GM23338 (cell line): ENCODE data around the gene TOR1AIP2. TPM values are rescaled to one million over a fixed set of nuclear protein-coding genes. Genes with fewer than 3 reads are reported as not detected.

ENCODE experiments used
- ATAC-seq: fragments of 200-7000 bp; cut with Tn5 transposase; 3 replicates; pipeline ENCODE4 v1.9.1; 2020
- DNase-seq: peaks from one replicate; pipeline ENCODE4 v3.0.0-alpha.2; 2015; ENCODE audit warnings: low spot score
- H2AFZ ChIP-seq: fragments of 200-600 bp; sonication (generic); 2 replicates; pipeline ENCODE4 v1.8.0; 2016; ENCODE audit warnings: antibody characterized with exemption, mild to moderate bottlenecking, moderate library complexity
- H3F3A ChIP-seq: fragments of 200-600 bp; sonication (generic); replicated peaks from 2 replicates; pipeline ENCODE4 v1.8.0; 2017; ENCODE audit warnings: antibody characterized with exemption, mixed run types, low read depth
- H3K27ac ChIP-seq: fragments of 200-600 bp; sonication (generic); 2 replicates; pipeline ENCODE4 v1.6.1; 2016; ENCODE audit warnings: low read depth
- H3K27me3 ChIP-seq: fragments of 200-600 bp; sonication (generic); 2 replicates; pipeline ENCODE4 v1.8.0; 2016; ENCODE audit warnings: mild to moderate bottlenecking, mixed run types, moderate library complexity; ENCODE audit not compliant: insufficient read depth
- H3K36me3 ChIP-seq: fragments of 200-600 bp; sonication (generic); 2 replicates; pipeline ENCODE4 v1.8.0; 2016; ENCODE audit warnings: mild to moderate bottlenecking; ENCODE audit not compliant: insufficient read depth
- H3K4me1 ChIP-seq: fragments of 200-600 bp; sonication (generic); 2 replicates; pipeline ENCODE4 v1.8.0; 2016; ENCODE audit warnings: mild to moderate bottlenecking, moderate library complexity; ENCODE audit not compliant: insufficient read depth
- H3K4me2 ChIP-seq: fragments of 200-600 bp; sonication (generic); 2 replicates; pipeline ENCODE4 v1.7.1; 2017; ENCODE audit warnings: mixed run types
- H3K4me3 ChIP-seq: fragments of 200-600 bp; sonication (generic); 2 replicates; pipeline ENCODE4 v1.6.1; 2016; ENCODE audit warnings: mixed run types
- H3K79me2 ChIP-seq: fragments of 200-600 bp; sonication (generic); replicated peaks from 2 replicates; pipeline ENCODE4 v1.8.0; 2017; ENCODE audit warnings: mild to moderate bottlenecking; ENCODE audit not compliant: insufficient read depth
- H3K9me2 ChIP-seq: fragments of 200-600 bp; sonication (generic); 2 replicates; pipeline ENCODE4 v1.8.0; 2017; ENCODE audit not compliant: insufficient read depth
- H4K20me1 ChIP-seq: fragments of 200-600 bp; sonication (generic); replicated peaks from 2 replicates; pipeline ENCODE4 v1.8.0; 2017; ENCODE audit warnings: mild to moderate bottlenecking; ENCODE audit not compliant: insufficient read depth
- H3K27ac Mint-ChIP-seq: 2 replicates; pipeline ENCODE4 v1.8.0; 2020; ENCODE audit warnings: inconsistent platforms, mild to moderate bottlenecking, moderate library complexity, mixed read lengths
- H3K27me3 Mint-ChIP-seq: 3 replicates; pipeline ENCODE4 v1.8.0; 2022; ENCODE audit warnings: low read depth, mild to moderate bottlenecking, moderate library complexity, mixed read lengths, inconsistent platforms; ENCODE audit not compliant: insufficient read depth, poor library complexity
- H3K36me3 Mint-ChIP-seq: 3 replicates; pipeline ENCODE4 v1.8.0; 2021; ENCODE audit warnings: low read depth, mild to moderate bottlenecking, inconsistent platforms, moderate library complexity, mixed read lengths
- H3K4me1 Mint-ChIP-seq: 3 replicates; pipeline ENCODE4 v1.8.0; 2020; ENCODE audit warnings: mild to moderate bottlenecking, inconsistent platforms, mixed read lengths
- H3K4me3 Mint-ChIP-seq: 3 replicates; pipeline ENCODE4 v1.8.0; 2021; ENCODE audit warnings: moderate library complexity, mild to moderate bottlenecking, inconsistent platforms, mixed read lengths
- H3K9me3 Mint-ChIP-seq: 3 replicates; pipeline ENCODE4 v1.8.0; 2020; ENCODE audit warnings: moderate library complexity, mild to moderate bottlenecking, inconsistent platforms, mixed read lengths
- CREB1 ChIP-seq: fragments of 250-450 bp; sonication (Bioruptor Pico); IDR thresholded peaks from 2 replicates; pipeline ENCODE4 v1.5.0; 2020; ENCODE audit warnings: low read depth, mild to moderate bottlenecking, moderate library complexity
- JUNB ChIP-seq: IDR thresholded peaks from one replicate; pipeline ENCODE4 v1.6.1; 2016; ENCODE audit warnings: antibody characterized with exemption; ENCODE audit not compliant: unreplicated experiment
- NANOG ChIP-seq: IDR thresholded peaks from 2 replicates; pipeline ENCODE4 v1.6.1; 2016; ENCODE audit warnings: antibody characterized with exemption, borderline replicate concordance
- POLR2AphosphoS5 ChIP-seq: IDR thresholded peaks from 2 replicates; pipeline ENCODE4 v1.6.1; 2016; ENCODE audit warnings: antibody characterized with exemption, low read depth
- ZNF331 ChIP-seq: fragments of 250-450 bp; sonication (Bioruptor Pico); IDR thresholded peaks from 2 replicates; pipeline ENCODE4 v1.5.0; 2020; ENCODE audit warnings: low read depth, mild to moderate bottlenecking, moderate library complexity
- polyA plus RNA-seq: library from polyadenylated mRNA; unstranded; fragments of >200 nt; fragmentation: Nextera tagmentation; extraction: Ambion mirVana; gene quantifications from 2 replicates; pipeline ENCODE4 v1.2.1, GENCODE V29; 2016
- total RNA-seq: library from RNA; depleted of rRNA; stranded (reverse); fragments of >200 nt; shearing (Covaris generic); gene quantifications from 2 replicates; pipeline ENCODE4 v1.2.3, GENCODE V29; 2014
- TF ChIP-seq, protein P1 (sequence below): fragments of 250-450 bp; sonication (Bioruptor Pico); IDR thresholded peaks from 2 replicates; pipeline ENCODE4 v1.5.0; 2020; ENCODE audit warnings: mild to moderate bottlenecking, moderate library complexity
- TF ChIP-seq, protein P2 (sequence below): IDR thresholded peaks from one replicate; pipeline ENCODE4 v1.6.1; 2018; ENCODE audit warnings: antibody characterized with exemption; ENCODE audit not compliant: unreplicated experiment

Gene TOR1AIP2
- total and polyA plus RNA-seq, 2 experiments from 2014 or later, result 21.1 to 81.3 TPM

DNA sequence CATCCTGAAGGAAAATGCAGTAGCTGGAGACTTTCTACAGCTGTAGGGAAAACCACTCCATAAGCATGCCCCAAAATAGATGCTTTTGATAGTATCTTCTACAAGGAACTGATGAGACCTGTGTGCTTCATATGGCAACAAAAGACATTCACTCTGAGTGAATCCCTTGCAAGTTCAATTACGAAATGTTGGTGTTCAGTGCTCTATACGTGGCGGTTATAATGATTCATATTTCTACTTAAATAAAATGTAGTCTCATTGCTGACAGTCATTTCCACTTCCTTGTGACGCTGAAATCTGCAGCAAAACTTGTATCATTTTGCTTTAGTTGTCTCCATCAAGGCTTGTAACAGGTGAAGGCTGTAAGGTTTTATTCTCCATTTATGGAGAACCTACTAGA, 20.6 kb downstream of the TOR1AIP2 start (continued):
- TF ChIP-seq, protein P1, sequence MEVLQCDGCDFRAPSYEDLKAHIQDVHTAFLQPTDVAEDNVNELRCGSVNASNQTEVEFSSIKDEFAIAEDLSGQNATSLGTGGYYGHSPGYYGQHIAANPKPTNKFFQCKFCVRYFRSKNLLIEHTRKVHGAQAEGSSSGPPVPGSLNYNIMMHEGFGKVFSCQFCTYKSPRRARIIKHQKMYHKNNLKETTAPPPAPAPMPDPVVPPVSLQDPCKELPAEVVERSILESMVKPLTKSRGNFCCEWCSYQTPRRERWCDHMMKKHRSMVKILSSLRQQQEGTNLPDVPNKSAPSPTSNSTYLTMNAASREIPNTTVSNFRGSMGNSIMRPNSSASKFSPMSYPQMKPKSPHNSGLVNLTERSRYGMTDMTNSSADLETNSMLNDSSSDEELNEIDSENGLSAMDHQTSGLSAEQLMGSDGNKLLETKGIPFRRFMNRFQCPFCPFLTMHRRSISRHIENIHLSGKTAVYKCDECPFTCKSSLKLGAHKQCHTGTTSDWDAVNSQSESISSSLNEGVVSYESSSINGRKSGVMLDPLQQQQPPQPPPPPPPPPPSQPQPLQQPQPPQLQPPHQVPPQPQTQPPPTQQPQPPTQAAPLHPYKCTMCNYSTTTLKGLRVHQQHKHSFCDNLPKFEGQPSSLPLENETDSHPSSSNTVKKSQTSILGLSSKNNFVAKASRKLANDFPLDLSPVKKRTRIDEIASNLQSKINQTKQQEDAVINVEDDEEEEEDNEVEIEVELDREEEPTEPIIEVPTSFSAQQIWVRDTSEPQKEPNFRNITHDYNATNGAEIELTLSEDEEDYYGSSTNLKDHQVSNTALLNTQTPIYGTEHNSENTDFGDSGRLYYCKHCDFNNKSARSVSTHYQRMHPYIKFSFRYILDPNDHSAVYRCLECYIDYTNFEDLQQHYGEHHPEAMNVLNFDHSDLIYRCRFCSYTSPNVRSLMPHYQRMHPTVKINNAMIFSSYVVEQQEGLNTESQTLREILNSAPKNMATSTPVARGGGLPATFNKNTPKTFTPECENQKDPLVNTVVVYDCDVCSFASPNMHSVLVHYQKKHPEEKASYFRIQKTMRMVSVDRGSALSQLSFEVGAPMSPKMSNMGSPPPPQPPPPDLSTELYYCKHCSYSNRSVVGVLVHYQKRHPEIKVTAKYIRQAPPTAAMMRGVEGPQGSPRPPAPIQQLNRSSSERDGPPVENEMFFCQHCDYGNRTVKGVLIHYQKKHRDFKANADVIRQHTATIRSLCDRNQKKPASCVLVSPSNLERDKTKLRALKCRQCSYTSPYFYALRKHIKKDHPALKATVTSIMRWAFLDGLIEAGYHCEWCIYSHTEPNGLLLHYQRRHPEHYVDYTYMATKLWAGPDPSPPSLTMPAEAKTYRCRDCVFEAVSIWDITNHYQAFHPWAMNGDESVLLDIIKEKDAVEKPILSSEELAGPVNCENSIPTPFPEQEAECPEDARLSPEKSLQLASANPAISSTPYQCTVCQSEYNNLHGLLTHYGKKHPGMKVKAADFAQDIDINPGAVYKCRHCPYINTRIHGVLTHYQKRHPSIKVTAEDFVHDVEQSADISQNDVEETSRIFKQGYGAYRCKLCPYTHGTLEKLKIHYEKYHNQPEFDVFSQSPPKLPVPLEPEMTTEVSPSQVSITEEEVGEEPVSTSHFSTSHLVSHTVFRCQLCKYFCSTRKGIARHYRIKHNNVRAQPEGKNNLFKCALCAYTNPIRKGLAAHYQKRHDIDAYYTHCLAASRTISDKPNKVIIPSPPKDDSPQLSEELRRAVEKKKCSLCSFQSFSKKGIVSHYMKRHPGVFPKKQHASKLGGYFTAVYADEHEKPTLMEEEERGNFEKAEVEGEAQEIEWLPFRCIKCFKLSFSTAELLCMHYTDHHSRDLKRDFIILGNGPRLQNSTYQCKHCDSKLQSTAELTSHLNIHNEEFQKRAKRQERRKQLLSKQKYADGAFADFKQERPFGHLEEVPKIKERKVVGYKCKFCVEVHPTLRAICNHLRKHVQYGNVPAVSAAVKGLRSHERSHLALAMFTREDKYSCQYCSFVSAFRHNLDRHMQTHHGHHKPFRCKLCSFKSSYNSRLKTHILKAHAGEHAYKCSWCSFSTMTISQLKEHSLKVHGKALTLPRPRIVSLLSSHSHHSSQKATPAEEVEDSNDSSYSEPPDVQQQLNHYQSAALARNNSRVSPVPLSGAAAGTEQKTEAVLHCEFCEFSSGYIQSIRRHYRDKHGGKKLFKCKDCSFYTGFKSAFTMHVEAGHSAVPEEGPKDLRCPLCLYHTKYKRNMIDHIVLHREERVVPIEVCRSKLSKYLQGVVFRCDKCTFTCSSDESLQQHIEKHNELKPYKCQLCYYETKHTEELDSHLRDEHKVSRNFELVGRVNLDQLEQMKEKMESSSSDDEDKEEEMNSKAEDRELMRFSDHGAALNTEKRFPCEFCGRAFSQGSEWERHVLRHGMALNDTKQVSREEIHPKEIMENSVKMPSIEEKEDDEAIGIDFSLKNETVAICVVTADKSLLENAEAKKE (CRISPR knock-in tag), result no peak
- TF ChIP-seq CREB1 (CRISPR knock-in tag) (no peak), JUNB (no peak), NANOG (no peak), ZNF331 (no peak), POLR2AphosphoS5 (no peak)

DNA sequence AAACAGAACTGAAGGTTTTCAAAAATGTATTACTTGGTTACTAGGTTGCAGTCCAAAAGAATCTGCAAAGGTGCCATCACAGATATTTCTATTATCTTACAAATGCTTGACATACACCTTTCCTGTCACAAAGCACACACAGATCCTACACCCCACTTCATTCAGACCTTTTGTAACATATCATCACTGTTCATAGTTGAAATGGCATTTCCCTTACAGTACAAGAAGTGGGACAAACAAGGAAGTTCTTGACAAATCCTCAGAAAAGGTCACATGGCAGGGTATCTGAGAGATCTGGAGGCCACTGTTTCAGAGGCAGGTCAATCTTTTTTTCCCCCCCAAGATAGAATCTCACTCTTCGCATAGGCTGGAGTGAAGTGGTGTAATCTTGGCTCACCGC, 21.3 kb downstream of the TOR1AIP2 start:
- H2AFZ ChIP-seq, result no peak overlapping the region
- DNase-seq (no peak), ATAC-seq (no peak)
- H3K27ac ChIP-seq, result no peak overlapping the region
- Mint-ChIP-seq H3K27me3 (no peaks in the 10 kb centered on the region), H3K36me3 (no peaks in the 10 kb centered on the region), H3K27ac (no peak overlapping the region), H3K4me3 (no peak overlapping the region), H3K4me1 (peaks cover 6% of the 10 kb centered on the region), H3K9me3 (no peaks in the 10 kb centered on the region)
- no peak overlapping the region for H3K4me3 ChIP-seq
- no peaks in the 10 kb centered on the region for H3K27me3 ChIP-seq
- H3K36me3 ChIP-seq, result 0 out of 2 replicates have a peak, but pooled peaks cover 5% of the 10 kb centered on the region
- H3F3A ChIP-seq, result no peaks in the 10 kb centered on the region
- no peaks in the 10 kb centered on the region for H3K4me1 ChIP-seq
- no peaks in the 10 kb centered on the region for H3K79me2 ChIP-seq
- H3K9me2 ChIP-seq, result no peaks in the 10 kb centered on the region
- no peak overlapping the region for H3K4me2 ChIP-seq
- no peaks in the 10 kb centered on the region; the same call in 1 of the 2 replicates for H4K20me1 ChIP-seq
- TF ChIP-seq JUNB, result no peak
- TF ChIP-seq, protein P2, sequence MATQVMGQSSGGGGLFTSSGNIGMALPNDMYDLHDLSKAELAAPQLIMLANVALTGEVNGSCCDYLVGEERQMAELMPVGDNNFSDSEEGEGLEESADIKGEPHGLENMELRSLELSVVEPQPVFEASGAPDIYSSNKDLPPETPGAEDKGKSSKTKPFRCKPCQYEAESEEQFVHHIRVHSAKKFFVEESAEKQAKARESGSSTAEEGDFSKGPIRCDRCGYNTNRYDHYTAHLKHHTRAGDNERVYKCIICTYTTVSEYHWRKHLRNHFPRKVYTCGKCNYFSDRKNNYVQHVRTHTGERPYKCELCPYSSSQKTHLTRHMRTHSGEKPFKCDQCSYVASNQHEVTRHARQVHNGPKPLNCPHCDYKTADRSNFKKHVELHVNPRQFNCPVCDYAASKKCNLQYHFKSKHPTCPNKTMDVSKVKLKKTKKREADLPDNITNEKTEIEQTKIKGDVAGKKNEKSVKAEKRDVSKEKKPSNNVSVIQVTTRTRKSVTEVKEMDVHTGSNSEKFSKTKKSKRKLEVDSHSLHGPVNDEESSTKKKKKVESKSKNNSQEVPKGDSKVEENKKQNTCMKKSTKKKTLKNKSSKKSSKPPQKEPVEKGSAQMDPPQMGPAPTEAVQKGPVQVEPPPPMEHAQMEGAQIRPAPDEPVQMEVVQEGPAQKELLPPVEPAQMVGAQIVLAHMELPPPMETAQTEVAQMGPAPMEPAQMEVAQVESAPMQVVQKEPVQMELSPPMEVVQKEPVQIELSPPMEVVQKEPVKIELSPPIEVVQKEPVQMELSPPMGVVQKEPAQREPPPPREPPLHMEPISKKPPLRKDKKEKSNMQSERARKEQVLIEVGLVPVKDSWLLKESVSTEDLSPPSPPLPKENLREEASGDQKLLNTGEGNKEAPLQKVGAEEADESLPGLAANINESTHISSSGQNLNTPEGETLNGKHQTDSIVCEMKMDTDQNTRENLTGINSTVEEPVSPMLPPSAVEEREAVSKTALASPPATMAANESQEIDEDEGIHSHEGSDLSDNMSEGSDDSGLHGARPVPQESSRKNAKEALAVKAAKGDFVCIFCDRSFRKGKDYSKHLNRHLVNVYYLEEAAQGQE, result no peak
- TF ChIP-seq CREB1 (CRISPR knock-in tag), result no peak
